Activated CD8-positive, alpha-beta memory T cell treated with anti-CD3 and anti-CD28 coated beads for 4 hours (primary cell): ENCODE results near the gene BAG2.

ENCODE experiments used
- DNase-seq, 2 donors: peaks; one replicate each; pipeline ENCODE4 v3.0.0-alpha.2; 2020; ENCODE audit warnings: low read depth in 2 of 2

Gene BAG2

GRCh38 chr6:57173886-57174510 is 1.9 kb downstream of the BAG2 start:
- DNase-seq, result no peak

GRCh38 chr6:57174511-57174907 is 2.4 kb downstream of the BAG2 start:
- DNase-seq, result no peak

GRCh38 chr6:57177545-57178265 is 5.6 kb downstream of the BAG2 start:
- no peak for DNase-seq

GRCh38 chr6:57180596-57180995 is 8.5 kb downstream of the BAG2 start:
- DNase-seq, result no peak

GRCh38 chr6:57182017-57182432 is 9.9 kb downstream of the BAG2 start:
- no peak for DNase-seq

GRCh38 chr6:57183336-57183735 is 11.2 kb downstream of the BAG2 start:
- no peak for DNase-seq

- no peak for DNase-seq
These were observed 18.0 kb downstream of the BAG2 start for GRCh38 chr6:57190140-57190539.

- DNase-seq, result no peak
These were observed 21.1 kb downstream of the BAG2 start for GRCh38 chr6:57193177-57193576.

GRCh38 chr6:57195457-57195856 is 23.3 kb downstream of the BAG2 start:
- DNase-seq, result no peak

- no peak for DNase-seq
These were observed 27.0 kb downstream of the BAG2 start for GRCh38 chr6:57198926-57199636.

- DNase-seq, result no peak
These were observed 29.6 kb downstream of the BAG2 start for GRCh38 chr6:57201718-57202117.

- no peak for DNase-seq
These were observed 33.6 kb downstream of the BAG2 start for GRCh38 chr6:57205550-57206328.

- no peak for DNase-seq
These were observed 35.0 kb downstream of the BAG2 start for GRCh38 chr6:57207141-57207540.

GRCh38 chr6:57207872-57208271 is 35.7 kb downstream of the BAG2 start:
- DNase-seq, result no peak

GRCh38 chr6:57209030-57209429 is 36.9 kb downstream of the BAG2 start:
- DNase-seq, result no peak

GRCh38 chr6:57210060-57210459 is 37.9 kb downstream of the BAG2 start:
- no peak for DNase-seq

- no peak for DNase-seq
These were observed 43.1 kb downstream of the BAG2 start for GRCh38 chr6:57215260-57215659.

- no peak for DNase-seq
These were observed 44.3 kb downstream of the BAG2 start for GRCh38 chr6:57216235-57217101.

- DNase-seq, result no peak
These were observed 45.1 kb downstream of the BAG2 start for GRCh38 chr6:57217270-57217669.

- no peak for DNase-seq
These were observed 48.1 kb downstream of the BAG2 start for GRCh38 chr6:57220083-57220703.
